ENCODE data around the gene FBXO41. TPM values are rescaled to one million over a fixed set of nuclear protein-coding genes. Genes with fewer than 3 reads are reported as not detected.
A peak's percentile ranks its signal among the peaks of the same experiment; 100 is the strongest.

Gene FBXO41
- total and polyA plus RNA-seq, 9 of the 15 experiments (the other 6 are each of a cell fraction or from before 2014, with no cell fraction given): 0.21 to 8.2 (median 3.5) TPM

DNA sequence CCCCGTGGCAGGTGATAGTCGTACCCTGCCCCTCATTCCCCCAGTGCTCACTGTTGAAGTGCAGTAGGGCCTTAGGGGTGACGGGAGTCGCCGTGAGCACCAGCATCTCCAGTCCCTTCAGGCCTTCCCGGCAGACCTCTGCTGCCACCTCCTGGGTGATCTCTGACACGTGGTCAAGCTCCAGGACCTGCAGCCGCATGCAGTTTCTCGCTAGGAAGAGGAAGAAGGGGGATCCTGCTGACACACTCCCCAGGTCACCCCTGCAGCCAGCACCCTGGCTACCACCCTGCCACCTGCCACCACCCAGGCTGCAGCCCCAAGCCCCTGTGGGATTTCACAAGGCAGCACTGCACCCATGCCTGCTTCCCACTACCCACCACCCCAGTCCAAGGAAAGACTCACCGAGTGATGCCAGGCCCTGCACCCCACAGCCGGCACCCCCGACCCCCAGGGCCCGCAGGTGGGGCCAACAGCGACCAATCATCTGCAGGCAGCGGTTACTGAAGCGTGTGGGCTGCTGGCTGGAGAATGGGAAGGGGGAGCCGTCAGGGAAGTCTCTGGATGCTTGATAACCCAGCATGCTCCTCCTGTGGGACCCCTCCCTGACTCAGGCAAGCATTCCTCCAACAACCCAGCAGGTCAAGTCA, 23.8 kb downstream of the FBXO41 start (continued):
- TF ChIP-seq MAFG (tag; conservative IDR thresholded peaks at IDR 0.05): no peak
- no peak for TF ChIP-seq SRSF3 (IDR thresholded peaks at IDR 0.05; ENCODE audit: insufficient read depth, low read length)
- TF ChIP-seq RBM22 (IDR thresholded peaks at IDR 0.05; ENCODE audit: low read depth, low read length, poor library complexity, severe bottlenecking): no peak
- TF ChIP-seq ZNF639 (CRISPR knock-in tag; conservative IDR thresholded peaks at IDR 0.05 in 1 of 2, IDR thresholded peaks at IDR 0.05 in 1 of 2): no peak
- TF ChIP-seq CEBPG (CRISPR knock-in tag; IDR thresholded peaks at IDR 0.05): no peak
- TF ChIP-seq CEBPG (tag; conservative IDR thresholded peaks at IDR 0.05 in 1 of 2, IDR thresholded peaks at IDR 0.05 in 1 of 2): no peak
- no peak for TF ChIP-seq CBFB (CRISPR knock-in tag; IDR thresholded peaks at IDR 0.05)
- no peak for TF ChIP-seq ATF7 (IDR thresholded peaks at IDR 0.05)
- TF ChIP-seq, protein P1, sequence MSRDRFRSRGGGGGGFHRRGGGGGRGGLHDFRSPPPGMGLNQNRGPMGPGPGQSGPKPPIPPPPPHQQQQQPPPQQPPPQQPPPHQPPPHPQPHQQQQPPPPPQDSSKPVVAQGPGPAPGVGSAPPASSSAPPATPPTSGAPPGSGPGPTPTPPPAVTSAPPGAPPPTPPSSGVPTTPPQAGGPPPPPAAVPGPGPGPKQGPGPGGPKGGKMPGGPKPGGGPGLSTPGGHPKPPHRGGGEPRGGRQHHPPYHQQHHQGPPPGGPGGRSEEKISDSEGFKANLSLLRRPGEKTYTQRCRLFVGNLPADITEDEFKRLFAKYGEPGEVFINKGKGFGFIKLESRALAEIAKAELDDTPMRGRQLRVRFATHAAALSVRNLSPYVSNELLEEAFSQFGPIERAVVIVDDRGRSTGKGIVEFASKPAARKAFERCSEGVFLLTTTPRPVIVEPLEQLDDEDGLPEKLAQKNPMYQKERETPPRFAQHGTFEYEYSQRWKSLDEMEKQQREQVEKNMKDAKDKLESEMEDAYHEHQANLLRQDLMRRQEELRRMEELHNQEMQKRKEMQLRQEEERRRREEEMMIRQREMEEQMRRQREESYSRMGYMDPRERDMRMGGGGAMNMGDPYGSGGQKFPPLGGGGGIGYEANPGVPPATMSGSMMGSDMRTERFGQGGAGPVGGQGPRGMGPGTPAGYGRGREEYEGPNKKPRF (IDR thresholded peaks at IDR 0.05; ENCODE audit: low read depth, low read length): no peak
- TF ChIP-seq, protein P2, sequence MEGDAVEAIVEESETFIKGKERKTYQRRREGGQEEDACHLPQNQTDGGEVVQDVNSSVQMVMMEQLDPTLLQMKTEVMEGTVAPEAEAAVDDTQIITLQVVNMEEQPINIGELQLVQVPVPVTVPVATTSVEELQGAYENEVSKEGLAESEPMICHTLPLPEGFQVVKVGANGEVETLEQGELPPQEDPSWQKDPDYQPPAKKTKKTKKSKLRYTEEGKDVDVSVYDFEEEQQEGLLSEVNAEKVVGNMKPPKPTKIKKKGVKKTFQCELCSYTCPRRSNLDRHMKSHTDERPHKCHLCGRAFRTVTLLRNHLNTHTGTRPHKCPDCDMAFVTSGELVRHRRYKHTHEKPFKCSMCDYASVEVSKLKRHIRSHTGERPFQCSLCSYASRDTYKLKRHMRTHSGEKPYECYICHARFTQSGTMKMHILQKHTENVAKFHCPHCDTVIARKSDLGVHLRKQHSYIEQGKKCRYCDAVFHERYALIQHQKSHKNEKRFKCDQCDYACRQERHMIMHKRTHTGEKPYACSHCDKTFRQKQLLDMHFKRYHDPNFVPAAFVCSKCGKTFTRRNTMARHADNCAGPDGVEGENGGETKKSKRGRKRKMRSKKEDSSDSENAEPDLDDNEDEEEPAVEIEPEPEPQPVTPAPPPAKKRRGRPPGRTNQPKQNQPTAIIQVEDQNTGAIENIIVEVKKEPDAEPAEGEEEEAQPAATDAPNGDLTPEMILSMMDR (IDR thresholded peaks at IDR 0.05 in 2 of 3, conservative IDR thresholded peaks at IDR 0.05 in 1 of 3; ENCODE audit: insufficient read depth in 2 of 3, low read depth in 1 of 3, low read length in 3 of 3): peak; percentile 80 to 84 (median 80)
- TF ChIP-seq TAL1 (IDR thresholded peaks at IDR 0.05): no peak
- TF ChIP-seq SMARCB1 (IDR thresholded peaks at IDR 0.05; ENCODE audit: insufficient read length, low read depth): no peak
- TF ChIP-seq ZBTB1 (CRISPR knock-in tag; IDR thresholded peaks at IDR 0.05; ENCODE audit: borderline replicate concordance, low read depth): no peak
- no peak for TF ChIP-seq SIRT6 (IDR thresholded peaks at IDR 0.05; ENCODE audit: low read depth, low read length)
- TF ChIP-seq, protein P3, sequence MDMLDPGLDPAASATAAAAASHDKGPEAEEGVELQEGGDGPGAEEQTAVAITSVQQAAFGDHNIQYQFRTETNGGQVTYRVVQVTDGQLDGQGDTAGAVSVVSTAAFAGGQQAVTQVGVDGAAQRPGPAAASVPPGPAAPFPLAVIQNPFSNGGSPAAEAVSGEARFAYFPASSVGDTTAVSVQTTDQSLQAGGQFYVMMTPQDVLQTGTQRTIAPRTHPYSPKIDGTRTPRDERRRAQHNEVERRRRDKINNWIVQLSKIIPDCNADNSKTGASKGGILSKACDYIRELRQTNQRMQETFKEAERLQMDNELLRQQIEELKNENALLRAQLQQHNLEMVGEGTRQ (CRISPR knock-in tag; IDR thresholded peaks at IDR 0.05): peak; percentile 63
- no peak for TF ChIP-seq NR2F6 (CRISPR knock-in tag; IDR thresholded peaks at IDR 0.05)
- no peak for TF ChIP-seq SMAD3 (CRISPR knock-in tag; conservative IDR thresholded peaks at IDR 0.05)
- TF ChIP-seq RCOR1 (IDR thresholded peaks at IDR 0.05; ENCODE audit: borderline replicate concordance in 1 of 2, low read depth in 2 of 2, low read length in 2 of 2): peak in 1 of 2 experiments; percentile 66; a peak in 1 of 4 replicates
- TF ChIP-seq MLLT1 (IDR thresholded peaks at IDR 0.05): no peak
